Raji (cell line): Measurements from ENCODE around the gene COX8A.

ENCODE experiments used
- POLR2A ChIP-seq: IDR thresholded peaks from 2 replicates; pipeline ENCODE4 v1.6.1; 2011; ENCODE audit warnings: low read depth, low read length, control low read depth; ENCODE audit not compliant: insufficient read depth

The COX8A gene

DNA sequence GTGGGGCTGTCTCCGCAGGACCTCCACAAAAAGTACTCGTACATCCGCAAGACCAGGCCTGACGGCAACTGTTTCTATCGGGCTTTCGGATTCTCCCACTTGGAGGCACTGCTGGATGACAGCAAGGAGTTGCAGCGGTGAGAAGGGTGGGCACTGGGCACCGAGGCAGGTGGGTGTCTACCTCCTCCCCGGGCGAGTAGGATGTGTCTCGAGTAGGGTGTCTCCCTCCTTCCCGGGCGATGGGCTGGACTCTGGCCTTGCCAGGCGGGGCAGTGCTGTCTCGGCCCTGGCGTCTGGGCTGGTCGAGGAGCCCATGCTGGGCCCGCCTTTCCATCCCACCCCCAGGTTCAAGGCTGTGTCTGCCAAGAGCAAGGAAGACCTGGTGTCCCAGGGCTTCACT lies 22.1 kb downstream of the COX8A start:
- no peak for TF ChIP-seq POLR2A

DNA sequence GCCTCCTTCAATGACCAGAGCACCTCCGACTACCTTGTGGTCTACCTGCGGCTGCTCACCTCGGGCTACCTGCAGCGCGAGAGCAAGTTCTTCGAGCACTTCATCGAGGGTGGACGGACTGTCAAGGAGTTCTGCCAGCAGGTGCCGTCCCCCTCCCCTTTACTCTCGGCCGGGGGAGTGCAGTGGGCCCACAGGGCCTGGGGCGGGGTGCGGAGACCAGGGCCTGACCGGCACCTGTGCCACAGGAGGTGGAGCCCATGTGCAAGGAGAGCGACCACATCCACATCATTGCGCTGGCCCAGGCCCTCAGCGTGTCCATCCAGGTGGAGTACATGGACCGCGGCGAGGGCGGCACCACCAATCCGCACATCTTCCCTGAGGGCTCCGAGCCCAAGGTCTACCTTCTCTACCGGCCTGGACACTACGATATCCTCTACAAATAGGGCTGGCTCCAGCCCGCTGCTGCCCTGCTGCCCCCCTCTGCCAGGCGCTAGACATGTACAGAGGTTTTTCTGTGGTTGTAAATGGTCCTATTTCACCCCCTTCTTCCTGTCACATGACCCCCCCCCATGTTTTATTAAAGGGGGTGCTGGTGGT lies 22.8 kb downstream of the COX8A start:
- no peak for TF ChIP-seq POLR2A

DNA sequence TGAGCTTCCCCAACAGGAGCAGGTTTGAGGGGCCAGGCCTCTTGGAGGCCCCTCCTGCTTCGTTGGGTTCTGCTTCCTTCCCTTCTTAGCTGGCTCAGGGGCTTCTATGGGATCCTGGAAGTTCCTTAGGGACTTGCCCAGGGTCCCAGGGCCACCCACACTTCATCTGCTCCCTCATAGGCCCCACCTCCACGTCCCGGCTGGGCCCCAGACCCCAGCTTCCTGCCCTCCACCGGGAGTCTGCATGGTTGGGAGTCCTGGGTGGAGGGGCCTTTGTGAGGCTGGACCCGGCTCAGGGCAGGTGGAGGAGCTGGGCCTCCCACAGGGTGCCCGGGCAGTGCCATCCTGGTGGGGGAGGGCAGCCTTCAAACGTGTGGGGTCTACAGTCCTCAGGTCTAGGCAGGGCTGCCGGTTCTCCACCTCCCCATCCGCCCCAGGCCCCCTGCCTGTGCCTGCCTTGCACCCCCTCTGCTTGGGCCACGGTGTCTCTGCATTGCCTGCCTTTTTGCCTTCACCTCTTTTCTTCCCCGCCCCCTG lies 23.4 kb downstream of the COX8A start:
- TF ChIP-seq POLR2A, result no peak

DNA sequence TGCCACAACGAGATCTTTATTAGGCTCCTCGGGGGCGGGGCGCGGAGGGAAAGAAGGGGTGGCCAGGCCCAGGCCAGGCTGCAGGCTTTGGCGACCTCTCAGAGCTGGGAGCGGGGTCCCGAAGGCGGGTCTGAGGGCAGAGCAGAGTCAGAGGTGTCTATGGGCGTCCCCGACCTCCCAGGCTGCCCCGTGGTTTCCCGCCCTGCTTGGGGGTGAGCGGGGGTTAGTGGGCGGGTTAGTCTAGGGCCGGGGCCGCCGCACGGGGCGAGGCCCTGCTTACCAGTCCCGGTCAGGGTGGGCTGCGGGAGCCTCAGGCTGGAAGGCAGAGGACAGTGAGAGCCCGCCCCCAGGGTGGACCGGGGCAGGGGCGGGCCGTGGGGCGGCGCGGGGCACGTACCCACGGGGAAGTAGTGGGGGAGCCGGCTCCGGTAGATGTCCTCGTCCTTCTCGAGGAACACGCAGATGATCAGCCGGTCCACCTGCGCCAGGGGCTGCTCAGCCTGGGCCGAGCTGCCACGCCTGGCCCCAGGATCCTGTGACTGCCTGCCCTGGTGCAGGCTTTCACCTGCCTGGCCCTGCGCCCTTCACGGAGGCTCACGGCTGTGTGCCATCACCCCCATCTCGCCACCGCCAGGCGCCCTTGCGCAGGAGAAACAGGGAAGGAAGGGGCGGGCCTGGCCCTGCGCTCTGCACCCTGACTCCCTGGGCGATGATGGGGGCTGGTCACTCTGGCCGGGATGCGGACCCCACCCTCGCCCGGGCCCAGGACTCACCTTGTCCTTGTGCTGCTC lies 24.3 kb downstream of the COX8A start:
- no peak for TF ChIP-seq POLR2A

DNA sequence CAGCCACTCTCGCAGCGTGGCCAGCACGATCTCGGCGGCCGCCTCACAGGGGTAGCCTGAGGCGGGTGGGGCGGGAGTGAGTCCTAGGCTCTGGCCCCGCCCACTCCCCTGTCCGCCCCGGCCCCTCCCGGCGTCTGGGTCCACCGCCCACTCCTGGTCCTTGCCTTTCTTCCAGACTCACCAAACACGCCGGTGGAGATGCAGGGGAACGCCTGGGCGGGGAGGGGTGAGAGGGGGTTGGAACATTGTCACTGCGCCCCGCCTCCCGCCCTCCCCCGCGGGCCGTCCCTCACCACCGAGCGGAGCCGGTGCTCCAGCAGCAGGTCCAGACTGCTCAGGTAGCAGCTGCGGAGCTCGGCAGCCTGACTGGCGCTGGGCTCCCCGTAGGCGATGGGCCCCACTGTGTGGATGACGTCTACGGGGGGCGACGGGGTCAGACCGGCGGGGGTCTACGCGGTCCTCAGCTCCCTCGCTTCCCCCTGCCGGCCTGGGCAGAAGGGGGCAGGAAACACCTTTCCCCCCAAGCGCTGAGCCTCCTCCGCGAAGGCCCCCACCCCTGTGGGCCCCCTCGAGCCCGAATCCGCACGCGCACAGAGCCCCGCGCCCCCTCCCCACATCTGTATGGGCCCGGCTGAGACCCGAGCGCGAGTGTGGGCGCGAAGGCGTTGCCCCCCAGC lies 25.1 kb downstream of the COX8A start:
- TF ChIP-seq POLR2A, result no peak

DNA sequence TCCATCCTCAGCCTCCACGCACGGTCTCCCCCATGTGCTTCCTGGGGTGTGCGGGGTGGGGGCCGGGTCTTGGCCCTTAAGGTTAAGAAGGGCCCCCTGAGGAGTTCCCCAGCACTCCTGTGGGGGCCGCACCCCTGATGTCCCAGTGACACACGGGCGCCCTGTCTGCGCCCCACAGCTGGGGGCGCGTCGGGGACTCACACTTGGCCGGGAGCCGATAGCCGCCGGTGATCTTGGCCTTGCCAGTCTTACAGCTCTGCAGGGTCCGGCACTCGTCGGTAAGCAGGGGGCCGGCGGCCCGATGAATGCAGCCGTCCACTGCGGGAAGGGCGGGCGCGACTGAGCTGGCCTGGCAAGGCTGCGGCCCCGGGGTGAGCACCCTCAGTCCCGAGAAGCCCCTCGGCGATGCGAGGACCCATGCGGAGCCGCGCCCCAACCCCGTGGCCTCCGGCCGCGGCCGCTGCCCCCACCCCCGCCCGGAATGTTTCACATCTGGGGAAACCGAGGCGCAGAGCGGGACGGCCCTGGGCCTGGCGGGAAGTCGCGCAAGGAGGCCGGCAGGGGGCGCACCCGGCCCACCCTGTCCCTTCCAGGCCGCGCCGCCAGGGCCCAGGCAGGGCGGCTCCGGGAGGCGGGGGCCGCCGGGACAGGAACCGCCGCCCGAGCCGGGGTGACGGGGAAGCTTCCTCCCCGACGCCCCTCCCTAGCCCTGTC lies 25.8 kb downstream of the COX8A start:
- TF ChIP-seq POLR2A, result no peak

DNA sequence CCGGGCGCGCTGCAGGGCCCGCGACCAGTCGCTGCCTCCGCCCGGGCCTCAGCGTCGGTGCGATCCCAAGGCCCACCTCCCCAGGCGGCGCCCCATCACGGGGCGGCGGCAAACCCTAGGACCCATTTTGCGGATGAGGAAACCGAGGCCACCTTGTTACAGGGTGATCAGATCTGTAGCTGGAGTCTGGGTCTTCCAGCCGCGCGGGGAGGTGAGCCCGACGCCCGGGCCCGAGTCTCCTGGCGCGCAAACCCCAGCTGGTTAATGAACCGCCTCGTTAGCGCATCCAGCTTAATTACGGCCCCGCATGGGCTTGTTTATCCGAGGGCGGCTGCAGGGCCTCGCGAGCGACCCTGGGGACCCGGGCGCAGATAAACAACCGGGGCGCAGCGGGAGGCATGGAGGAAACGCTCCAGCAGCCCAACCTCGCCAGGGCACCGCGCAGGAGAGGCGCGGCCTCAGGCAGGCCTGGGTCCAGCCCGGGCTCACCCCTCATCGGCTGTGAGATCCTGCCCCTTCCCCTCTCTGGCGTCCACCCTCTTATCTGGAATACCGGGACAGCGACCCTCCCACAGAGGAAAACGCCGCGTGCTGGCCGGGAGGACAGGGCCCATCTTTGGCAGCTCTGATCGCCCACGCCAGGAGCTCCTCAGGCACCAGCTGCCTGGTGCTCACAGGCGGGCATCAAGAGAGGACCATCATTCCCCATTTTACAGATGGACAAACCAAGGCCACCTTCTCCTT lies 26.5 kb downstream of the COX8A start:
- TF ChIP-seq POLR2A, result no peak

DNA sequence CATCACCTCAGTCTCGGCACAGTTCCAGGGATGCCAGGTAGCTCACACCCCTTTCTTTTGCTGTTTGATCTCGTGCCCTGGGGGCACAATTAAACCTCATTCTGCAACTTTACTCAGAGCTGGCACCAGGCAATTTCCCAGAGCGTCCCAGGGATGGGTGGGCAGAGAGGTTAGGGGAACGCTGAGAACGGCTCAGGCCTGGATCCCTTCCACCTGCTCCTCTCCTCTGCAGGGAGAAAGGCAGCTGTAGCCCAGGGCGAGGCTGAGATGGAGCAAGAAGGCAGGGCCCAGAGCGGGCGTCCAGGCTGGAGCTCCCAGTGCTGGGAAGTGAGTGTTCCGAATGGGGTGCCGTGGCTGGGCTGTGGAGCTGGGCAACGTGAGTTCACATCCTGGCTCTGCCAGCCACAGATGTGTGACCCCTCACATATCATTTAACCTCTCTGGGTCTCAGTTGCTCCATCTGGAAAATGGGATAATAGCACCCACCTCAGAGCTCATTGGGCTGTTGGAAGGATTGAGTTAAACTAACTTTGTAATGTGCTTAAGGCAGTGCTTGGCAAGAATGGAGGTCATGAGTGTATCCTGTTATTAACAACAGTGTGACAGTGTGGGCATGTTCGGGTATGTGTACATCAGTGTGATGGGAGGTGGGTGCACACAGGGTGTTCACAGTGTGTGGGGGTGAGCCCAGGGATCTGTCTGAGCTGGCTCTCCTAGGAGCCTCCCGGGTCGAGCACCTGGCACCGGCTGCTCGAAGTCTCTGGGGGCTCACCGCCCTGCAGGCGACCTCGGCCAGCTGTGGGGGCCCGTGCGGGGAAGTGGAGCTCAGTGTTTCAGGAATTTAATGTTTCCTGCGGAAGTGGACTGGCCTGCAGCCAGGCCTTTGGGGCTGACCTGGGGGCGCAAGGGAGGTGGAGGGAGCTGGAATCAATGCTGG lies 27.3 kb downstream of the COX8A start:
- no peak for TF ChIP-seq POLR2A

DNA sequence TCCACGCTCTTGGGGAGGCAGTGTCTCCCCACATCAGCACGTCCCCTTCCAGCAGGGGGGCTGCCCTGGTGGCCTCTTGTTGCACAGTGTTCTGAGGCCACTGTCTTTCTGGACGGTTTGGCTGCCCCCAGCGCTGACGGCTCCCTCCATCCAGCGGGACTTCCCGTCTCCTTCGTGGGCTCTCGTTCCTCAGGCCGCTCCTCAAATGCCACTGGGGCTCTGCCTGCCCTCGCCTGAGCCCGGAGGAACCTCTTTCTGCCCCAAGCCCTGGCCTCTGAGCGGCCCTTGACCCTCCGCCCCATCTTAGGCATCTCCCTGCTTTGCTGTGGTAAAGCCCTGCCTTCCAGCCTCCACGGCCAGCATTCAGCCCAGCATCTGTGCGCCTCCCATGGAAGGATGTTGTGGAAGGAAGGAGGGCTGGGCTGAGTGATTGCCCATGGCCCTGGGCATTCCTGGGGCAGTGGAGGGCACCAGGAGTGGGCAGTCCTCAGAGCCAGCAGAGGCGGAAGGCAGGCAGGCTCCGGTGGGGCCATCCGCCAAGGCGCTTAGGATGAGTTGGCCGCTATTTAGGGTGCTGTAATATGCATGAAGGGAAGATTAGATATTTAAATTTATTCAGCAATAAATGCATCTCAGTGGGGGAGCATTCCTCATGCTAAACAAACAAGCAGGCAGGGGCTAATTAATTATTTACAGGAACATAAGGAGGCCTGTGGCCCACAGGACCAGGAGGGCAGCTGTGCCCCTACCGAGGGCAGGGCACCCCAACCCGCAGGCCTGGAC lies 29.6 kb downstream of the COX8A start:
- no peak for TF ChIP-seq POLR2A

DNA sequence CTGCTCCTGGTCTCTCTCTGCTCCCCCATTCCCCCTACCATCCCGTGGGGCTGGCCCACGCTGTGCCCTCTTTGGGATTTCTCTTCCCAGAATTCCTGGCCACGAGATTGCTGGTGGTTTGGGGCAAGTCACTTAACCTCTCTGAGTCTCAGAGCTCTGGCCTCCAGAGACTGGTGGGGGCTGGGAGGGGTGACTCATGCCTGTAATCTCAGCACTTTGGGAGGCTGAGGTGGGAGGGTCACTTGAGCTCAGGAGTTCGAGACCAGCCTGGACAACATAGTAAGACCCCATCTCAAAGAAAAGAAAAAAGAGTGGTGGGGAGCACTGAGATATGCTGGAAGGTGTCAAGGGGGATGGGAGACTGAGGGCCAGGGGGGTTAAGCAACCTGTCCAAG lies 30.2 kb downstream of the COX8A start:
- no peak for TF ChIP-seq POLR2A

DNA sequence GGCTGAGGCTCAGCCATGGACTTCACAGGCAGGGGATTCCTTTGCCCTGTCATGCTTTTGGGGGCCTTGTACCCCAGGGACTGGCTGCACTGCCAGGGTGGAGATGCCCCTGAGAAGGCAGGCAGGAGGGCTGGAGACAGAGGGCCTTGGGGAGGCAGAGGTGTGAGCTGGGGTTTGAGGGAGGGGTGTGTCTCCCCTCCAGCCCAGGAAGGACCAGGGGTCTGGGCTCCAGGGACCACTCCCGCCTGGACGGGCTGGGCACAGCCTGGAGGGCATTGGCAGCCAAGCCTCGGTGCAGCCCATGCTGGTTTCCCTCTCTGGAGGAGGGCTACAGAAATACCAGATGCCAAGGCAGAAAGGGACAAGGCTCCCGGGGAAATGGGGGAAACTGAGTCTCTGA lies 31.3 kb downstream of the COX8A start:
- no peak for TF ChIP-seq POLR2A

DNA sequence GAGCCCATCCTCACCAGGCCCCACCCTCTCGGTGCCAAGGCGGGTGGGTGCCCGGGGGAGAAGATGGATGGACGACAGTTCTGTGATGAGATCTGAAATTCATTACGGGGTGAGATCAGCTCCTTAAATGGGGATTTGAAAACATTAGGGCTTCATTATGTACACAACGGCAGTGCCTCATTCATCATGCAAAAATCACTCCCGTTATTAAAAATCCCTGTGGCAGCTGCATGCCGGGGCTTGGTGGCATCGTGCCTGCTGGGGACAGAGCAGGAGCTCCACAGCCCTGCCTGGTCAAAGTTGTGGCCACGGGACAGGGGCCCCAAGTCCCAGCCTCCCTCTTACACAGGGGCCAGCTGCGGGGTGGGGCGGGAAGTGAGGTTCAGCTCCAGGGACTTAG lies 32.0 kb downstream of the COX8A start:
- TF ChIP-seq POLR2A, result no peak

DNA sequence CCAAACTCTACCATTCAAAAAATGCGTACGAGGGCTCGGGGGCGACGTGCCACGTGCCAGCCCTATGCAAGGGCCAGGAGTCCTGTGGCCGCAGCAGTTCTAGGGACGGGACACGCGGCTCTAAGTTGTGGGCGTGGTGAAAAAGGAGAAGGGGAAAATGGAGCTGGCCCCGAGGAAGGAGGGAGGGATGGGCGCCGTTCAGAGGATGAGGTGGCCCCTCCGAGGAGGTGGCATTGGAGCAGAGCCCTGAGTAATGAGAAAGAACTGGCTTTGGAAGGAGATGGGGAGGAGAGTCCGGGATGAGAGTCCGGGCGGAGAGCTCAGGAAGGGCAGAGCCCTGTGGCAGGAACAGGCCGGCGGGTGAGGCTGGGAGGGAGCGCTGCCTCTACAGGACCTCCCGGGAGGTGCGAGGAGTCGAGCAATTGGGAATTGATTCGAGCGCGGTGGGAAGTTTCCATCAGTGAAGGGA lies 32.8 kb downstream of the COX8A start:
- no peak for TF ChIP-seq POLR2A
